NCI-H2196 (cell line): ENCODE data around the gene AMD1.

Source experiments
- DNase-seq: peaks from one replicate; lab custom pipeline; 2025; ENCODE audit not compliant: unreplicated experiment; lab: John Stamatoyannopoulos, UW

The AMD1 gene

GRCh38 chr6:110934381-110934898 is 59.9 kb downstream of the AMD1 start:
- DNase-seq = no peak

- DNase-seq = no peak
Observed at GRCh38 chr6:110935171-110935570, 60.6 kb downstream of the AMD1 start.

GRCh38 chr6:110938171-110938570 is 63.6 kb downstream of the AMD1 start:
- DNase-seq = no peak

- no peak for DNase-seq
Observed at GRCh38 chr6:110939429-110940200, 65.0 kb downstream of the AMD1 start.

GRCh38 chr6:110944681-110945151 is 70.1 kb downstream of the AMD1 start:
- peak; percentile 41 for DNase-seq
